ENCODE results near the gene ARHGEF17.

The ARHGEF17 gene

DNA sequence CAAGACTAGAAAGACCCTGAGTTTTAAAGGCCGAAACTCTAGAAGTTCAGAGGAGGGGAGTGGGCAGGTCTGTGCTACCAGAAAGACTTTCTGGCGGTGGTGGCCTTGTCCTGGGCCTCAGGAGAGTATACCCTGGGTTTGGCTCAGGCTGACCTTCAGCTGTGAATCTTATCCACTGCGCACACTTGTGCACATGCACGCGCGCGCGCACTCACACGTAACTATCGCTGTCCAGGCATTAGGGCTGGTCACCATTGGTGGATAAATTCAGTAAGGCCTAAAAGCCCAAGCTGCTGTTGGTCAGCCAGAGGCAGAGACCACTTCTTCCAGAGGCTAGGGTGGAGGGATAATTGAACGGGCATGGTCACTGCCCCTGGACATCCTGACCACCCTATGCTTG lies 25.1 kb downstream of the ARHGEF17 start:
- DNase-seq: no peak

DNA sequence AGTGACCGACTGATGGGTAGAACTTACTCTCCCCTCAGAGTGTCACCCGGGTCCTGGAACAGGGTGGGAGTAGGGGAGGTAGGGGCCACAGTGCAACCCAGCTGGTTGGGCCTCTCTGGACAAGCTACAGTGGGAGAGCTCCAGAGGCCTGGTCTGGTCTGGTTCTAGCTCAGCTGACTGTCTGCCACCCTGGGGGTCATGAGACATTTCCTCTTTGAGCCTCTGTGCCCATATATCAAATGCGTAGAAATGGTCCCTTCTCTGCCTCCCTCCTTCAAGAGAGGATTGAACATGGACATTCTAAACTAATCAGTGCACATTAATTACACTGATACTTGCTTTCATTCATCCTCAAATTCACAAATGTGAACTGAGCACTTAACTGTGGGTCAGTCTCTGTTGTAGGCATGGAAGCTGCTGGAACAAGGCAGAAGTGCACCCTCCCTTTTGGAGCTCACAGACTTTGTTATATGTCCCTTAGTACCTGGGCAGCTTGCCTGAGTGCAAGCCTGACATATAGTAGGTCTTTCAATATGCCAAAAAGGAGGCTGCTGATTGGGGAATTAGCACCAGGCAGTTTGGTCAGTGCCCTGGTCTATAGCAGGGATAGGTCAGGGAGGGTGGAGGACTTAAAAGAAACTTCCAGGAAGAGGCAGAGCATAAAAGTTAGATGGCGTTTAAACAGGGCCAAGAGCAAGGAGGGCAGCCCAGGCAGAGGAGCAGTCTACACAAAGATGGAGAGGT lies 25.7 kb downstream of the ARHGEF17 start:
- no peak for DNase-seq

DNA sequence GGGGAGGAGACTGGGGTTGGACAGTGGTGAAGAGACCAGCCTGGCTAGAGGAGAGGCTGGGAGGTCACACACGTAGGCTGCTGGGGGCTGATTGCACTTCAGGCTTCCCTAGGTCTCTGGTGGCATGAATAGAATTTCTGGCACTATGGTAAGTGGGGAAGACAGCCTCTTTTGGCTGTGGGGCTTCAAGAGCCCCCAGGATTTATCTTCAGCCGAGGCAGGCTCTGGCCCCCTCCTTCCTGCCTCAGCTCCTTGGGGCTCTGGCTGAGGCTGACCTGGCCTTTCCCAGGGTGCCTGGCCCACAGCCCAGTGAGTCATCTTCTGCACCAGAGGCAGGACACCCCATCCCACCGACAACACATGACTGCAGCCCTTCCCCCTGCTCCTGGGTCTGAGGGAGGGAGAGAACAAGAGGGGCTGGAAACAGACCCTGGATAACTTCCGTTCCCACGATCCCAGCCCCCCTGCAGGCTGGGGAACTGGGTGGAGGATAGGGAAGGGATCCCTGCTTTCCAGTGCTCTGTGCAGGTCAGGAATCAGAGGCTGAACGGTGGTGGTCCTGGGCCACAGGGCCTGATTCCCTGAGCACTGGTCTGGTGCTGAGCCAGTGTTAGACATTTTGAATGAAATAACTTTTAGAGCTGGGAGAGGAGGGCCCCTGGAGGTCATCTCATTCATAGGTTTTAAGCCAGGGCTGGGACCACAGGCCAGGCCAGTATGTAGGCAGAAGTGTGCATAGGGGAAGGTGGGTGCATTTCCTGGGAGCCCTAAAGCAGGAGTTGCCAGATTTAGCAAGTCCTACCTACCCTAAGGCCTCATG lies 26.5 kb downstream of the ARHGEF17 start:
- peak; percentile 91 for DNase-seq

DNA sequence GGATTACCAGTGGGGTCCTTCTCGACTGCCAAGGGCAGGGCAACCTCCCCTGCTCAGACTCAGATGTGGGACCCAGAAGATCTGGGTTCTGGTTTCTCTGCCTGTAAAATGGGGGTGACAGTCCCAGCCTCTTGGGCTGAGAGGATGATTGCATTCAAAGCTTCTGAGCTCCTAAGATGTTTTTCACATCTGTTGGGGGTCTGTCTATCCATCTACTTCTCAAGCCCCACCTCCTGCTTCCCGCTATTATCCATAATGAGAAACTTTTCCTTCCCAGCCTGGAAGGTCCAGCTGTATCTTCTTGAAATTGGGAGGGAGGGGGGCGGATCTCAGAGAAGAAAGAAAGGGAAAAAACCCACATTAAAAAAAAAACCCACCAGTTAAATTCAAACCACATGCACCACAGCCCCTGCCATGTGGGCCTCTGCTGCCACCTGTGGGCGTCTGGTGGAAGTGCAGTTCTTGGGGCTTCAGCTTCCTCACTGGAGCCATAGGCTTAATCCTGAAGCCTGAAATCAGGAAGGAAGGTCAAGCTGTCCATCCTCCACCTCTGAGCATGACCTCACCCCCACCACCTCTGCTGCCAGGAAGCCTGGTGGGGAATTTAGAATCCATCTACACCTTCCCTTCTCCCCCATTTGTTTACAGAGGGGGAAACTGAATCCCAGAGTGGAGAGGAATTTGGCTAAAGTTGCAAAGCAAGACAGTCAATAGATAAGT lies 27.3 kb downstream of the ARHGEF17 start:
- DNase-seq: peak; percentile 95

DNA sequence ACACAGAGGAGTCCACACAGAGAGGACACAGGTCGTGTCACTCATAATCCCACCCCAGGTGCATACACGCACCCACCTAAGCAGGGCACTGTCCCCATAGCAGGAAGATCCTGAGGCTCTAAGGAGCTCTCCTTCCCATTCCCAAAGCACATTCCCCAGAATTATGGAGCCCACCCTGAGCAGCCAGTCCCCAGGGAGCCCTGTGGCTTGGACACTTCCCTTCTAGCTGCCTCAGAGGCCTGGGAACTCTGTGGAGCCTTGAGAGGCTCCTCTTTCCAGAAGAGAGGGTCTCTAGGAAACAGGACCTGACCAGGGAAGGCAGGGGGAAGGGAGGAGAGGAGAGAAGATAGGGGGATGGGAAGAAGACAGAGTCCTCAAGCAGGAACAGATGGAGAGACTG lies 29.8 kb downstream of the ARHGEF17 start:
- DNase-seq: no peak

DNA sequence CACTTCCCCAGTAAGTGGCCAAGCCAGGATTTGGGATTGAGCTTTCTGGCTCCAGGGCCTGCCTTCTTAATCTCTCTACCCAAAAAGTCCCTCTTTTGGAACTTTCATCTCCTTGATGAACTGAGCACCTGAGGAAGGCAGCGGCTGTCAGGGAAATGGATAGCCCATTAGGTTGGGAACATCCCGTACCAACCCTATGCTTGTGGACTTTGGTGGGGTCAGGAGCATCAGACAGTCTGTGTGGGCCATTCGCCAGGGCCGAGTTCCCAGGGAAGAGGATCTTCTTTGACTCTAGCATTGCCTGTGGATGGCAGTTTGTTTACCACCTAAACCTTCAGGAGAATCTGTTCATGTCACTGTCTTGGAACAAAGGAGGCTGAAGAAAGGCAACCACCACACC lies 30.2 kb downstream of the ARHGEF17 start:
- no peak for DNase-seq

DNA sequence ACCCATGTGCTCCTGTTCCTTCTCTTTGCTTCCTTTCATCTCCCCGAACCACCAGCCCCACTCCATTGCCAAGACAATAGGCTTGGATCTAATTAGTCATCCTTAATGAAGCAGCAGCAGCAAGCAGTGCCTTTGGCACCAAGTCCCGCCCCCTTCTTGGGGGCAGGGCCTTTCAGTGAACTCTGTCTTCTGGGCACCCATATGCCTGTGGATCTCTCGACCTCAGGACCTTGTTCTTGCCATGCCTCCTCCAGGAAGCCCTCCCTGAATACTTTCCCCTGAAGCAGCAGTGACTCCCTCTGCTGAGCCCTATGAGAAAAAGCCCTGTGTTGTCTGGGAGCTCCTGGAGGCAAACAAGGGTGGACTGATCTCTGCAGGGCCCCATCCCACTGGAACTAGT lies 32.1 kb downstream of the ARHGEF17 start:
- DNase-seq: no peak

DNA sequence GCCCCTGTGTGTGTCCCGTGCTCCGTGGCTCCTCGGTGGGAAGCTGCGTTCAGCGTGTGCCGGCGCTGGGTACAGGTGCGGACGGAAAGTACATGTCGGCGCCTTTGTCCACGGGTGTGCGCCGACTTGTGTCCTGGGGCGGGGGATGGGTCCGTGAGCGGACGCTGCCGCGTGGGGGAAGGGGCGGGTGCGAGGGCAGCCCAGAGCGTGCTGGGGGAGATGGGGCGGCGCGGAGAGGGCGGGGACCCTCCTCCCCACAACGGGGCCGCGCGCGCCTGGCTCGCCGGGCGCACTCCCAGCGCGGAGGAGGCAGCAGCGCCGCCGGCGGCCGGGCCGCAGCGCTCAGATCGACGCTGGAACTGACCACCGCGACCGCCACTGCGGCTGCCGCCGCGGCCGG lies 34.6 kb downstream of the ARHGEF17 start:
- no peak for DNase-seq

DNA sequence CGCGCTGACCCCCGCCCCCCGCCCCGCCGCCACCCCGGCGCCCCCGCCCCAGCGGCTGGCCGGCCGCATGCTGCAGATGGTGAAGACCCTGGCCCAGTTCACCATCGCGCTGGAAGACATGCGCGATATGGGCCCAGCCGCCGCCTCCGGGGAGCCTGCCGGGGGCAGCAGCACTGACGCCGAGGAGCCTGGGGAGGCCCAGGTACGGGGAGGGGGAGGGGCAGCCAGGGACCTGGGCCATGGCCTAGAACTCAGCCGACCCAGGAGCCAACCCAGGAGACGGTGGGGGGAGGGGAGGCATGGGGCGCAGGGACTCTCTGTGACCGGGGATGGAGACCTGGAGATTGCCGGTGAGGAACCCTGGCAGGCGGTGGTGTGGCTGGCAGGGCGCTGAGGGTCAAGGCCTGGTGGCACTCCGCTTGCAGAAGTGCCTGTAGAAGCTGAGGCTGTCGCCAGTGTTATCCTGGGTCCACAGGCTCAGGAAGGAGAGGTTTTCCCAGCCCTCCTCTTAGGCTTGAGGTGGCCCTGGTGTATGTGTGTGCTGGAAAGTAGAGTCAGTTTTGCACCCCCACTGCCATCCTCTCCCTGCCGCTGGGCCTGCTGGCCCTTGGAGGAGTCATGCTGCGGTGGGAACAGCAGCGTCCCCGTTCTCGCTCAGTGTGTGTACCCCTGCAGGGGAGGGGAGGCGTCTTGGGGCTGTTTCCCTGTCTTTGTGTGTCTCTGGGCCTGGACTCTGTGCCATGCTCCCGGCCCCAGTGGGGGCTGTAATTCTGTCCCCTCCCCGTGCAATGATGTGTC lies 35.2 kb downstream of the ARHGEF17 start:
- no peak for DNase-seq

DNA sequence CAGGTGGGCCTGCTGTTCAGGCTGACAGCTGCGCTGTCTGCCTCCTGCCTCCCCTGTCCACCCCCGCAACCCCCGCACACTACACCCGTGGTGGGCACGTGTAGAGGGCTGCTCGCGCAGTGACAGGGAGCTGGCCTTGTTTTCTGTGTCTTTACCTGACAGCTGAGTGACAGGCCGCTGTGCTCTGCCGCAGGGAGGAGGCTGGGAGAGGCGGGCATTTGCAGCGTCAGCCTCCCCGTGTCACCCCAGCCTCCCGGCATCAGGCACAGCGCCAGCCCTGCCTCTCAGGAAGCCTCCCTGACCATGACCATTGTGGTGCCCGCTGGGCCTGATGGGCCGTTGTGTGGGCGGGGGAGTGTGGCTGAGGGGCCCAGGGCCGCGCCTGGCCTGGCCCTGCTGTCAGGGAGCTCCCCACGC lies 36.1 kb downstream of the ARHGEF17 start:
- peak; percentile 49 for DNase-seq

DNA sequence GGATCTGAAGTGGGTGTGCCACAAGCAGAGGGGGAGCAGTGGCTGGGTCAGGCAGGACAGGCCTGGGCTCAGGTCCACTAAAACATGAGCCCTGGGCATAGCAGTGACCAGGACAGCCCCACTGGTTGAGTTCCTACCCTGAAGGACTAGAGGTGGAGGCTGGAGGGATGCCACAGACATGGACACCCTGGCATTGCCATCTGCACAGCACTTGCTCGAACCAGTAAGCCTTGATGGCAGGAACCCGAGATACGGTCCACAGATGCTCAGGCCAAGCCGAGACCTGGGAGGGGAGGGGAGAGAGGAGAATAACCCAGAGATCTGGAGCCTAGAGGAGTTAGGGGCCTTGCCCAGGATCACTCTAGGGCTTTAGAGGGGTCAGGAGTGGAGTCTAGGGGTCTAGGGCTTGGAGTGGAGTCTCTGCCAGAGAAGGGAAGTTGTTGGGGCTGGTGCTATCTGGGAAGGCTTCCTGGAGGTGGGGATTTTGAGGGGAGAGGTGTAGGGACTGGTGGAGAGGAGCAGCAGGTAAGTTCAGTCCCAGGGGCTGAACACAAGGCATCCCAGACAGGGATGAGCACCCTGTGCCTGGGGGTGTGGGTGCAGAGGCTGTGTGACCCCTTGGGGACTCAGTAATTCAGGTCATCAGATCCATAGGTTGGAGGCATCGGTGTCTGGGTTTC lies 37.5 kb downstream of the ARHGEF17 start:
- DNase-seq: no peak

DNA sequence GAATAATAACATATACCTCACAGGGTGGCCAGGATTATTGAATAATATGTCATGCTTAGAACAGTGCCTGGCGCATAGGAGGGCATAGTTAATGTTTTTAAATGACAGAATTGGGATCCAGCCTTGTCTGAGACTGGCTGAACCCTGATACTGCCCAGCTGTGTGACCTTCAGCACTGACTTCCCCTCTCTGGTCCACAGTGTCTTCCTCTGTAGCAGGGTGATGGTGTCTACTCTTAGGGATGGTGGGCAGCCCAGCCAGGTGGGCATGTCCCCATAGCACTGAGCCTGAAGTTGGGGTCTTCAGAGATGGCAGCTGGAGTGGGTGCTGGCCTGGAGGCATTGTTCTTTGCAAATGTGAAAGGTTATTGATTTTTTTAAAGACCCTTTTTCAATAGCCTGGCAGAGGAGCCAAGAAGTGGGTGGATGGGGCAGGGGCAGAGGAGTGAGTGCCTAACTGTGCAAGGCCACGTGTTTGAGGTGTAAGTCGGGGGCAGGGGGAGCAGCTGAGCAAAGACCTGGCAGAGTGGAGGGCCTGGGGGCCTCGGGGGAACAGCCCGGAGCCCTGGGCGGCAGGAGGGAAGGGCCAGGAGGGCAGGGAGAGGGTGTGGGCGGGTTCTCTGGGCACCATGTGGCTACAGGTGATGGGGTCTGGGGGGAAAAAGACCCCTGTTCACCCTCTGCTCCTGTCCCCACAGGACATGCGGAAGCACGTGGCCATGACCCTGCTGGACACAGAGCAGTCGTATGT lies 38.3 kb downstream of the ARHGEF17 start:
- DNase-seq: no peak

DNA sequence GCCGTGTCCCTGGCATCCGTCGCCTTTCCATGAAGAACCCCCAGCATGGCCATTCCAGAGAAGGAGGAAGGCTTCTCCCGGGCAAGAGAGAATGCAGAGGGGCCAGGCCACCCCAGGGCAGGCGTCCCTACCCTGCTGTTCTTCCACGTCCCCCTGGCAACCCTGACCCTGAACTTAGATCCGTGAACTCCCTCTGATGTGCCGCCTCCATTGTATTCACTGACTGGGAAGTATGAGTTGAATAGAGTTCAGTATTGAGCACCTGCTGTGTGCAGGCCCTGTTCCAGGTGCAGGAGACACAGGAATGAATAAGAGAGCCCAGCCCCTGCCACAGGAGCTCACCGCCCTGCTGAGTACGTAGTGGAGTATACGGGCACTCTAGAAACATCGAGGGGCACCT lies 39.0 kb downstream of the ARHGEF17 start:
- DNase-seq: no peak

DNA sequence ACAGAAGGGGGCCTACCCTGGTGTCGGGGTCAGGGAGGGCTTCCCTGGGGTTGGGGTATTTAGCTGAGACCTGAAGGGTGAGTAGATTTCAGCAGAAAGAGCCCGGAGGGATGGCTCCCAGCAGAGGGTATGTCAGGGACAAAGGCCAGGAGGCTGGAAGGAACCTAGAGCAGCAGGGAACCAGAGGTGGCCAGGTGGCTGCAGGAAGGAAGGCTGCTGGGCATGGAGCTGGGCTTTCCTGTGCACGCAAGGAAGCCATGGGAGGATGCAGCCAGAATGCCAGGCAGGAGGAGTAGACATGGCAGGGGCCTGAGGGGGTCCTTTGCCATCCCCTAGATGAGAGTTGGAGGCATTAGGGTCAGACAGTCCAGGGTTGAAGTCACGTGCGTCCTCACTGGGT lies 40.8 kb downstream of the ARHGEF17 start:
- no peak for DNase-seq

DNA sequence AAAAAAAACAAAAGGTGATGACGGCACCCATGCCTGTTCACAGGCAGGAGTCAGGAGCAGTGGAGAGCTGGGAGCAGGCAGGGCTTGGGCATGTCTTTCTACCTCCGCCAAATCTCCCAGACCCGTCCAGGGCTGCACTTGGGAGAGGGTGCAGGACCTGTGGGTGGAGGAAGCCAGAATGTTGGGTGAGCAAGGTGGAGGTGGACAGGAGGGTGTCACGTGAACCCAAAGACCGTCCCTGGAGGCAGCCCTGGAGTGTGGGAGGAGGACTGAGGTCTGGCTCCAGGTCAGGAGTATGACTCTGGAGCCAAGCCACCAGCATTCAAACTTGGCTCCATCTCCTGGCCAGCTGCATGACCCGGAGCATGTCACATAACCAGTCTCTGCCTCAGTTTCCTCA lies 41.6 kb downstream of the ARHGEF17 start:
- no peak for DNase-seq

DNA sequence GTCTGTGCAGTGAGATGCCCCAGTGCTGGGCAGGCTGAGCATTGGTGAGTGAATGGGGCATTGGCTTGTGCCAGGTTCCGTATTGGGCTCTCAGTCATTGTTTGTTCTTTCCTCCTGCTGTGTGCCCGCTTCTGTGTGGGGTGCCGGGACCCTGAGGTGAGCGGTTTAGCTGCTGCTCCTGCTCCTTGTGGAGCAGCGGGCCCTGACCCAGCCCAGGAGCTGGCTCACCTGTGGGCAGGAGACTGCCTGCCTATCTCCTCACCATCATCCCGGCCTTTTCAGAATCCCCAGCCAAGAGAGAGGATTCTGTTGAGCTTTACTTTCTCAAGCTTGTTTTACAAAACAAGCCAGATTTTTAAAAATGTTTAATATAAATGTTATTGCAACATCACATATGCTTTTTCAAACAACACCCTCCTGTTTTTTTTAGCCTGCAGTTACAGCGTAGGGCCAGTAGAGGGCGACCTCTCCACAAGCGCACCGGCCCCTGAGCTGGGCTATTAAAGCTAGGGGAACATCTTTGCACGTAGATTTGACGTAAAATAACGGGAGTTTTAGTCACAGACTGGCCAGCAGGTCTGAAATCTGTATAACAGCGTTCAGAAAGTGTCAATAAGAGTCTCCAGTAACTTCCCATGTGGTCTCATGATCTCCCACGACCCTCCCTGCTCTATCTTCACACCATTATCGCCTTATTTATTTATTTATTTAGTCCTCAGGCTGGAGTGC lies 43.0 kb downstream of the ARHGEF17 start:
- peak; percentile 59 for DNase-seq

DNA sequence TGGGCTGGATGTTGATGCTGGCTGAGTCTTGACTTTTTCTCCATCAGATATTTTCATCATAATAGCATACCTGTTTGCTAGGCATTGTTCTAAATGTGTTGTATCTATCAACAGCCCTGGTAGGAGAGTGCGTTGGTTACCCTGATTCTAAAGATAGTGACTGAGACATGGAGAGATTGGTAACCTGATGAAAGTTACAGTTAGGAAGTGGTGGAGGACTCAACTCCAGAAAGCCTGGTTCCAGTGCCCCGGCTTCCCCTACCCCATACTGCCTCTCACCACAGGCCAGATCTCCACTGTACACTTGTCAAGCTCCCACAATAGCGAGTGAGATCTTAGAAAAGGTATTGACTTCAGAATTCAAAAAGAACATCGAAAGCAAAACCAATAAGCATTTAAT lies 45.3 kb downstream of the ARHGEF17 start:
- DNase-seq: no peak

DNA sequence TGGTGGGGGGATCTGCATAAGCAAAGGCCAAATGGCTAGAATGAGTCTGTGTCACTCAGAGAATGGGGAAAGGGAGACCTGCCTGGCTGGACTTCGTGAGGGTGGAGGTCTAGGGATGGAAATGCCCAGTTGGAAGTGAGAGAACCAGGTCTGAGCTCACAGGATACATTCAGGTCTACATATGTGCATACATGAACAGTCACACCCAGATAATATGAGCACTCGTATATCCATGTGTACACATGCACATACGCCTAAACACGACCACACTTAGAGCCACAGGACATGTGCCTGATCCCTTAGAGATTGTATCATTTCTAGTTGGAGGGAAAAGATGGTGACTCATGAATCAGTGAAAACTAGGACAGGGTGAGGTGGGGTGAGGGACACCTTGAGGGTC lies 47.0 kb downstream of the ARHGEF17 start:
- no peak for DNase-seq

DNA sequence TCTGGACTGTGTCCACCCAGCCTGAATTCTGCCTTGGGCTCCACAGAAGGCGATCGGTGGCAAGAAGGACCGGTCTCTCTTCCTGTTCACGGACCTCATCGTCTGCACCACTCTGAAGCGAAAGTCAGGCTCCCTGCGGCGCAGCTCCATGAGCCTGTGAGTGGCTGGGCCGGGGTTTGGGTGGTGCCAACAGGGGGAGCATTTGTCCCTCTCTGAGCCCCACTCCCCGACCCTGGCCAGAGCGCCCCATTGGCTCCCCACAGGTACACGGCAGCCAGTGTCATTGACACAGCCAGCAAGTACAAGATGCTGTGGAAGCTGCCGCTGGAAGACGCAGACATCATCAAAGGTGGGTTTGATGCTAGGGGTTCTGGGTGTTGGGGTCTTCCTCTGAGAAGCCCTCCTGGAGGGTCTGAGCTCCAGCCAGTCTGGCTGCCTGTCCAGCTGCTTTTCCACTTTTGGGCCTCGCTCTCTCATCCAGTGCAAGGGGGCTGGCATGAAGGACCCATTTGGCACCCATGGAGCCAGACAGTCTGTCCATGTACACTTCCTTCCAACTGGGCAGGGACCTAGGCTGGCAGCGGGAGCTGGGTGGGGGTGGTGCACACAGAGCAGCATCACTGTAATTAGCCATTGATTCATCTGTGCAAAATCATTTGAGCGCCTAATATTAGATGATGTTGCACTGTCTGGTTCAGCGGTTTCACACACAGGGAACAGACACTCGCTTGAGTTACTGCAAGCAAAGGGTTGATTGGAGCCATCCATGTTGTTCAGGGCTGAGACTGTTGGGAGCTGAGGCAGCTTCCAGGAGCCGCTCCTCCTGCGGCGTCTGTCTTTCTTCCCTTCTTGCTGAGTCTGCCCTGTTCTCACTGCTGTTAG lies 49.1 kb downstream of the ARHGEF17 start:
- DNase-seq: no peak

DNA sequence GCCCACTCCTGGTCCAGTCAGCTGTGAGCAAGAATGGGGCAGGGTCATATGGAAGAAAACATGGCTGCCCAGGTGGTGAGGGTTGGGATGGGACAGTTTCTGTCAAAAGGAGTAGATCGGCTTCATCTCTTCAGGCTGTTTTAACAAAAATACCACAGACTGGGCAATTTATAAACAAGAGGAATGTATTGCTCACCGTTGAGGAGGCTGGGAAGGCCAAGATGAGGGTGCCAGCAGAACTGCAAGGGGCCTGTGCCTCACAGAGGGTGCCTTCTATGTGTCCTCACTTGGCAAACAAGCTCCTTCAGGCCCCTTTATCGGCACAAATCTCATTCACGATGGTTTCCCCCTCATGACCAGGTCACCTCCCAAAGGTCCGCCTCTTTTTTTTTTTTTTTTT lies 50.0 kb downstream of the ARHGEF17 start:
- no peak for DNase-seq

All from right hindlimb (tissue), 1 donor.